Natural killer cell treated with Interleukin-12 subunit alpha and Interleukin-12 subunit beta and Interleukin-15 and Interleukin-18, amount 100 ng/mL, for 72 hours (primary cell): Measurements from ENCODE around the gene CUX1. TPM values are rescaled to one million over a fixed set of nuclear protein-coding genes. Genes with fewer than 3 reads are reported as not detected.
"Not testable (repeated sequence)": the region's sequence is repeated elsewhere in the genome, so short reads cannot be mapped to it uniquely, and the experiment has no call there.

Source experiments
- ATAC-seq, 2 donors: fragments of 150-1000 bp; cut with Tn5 transposase in 1 of 2; sonication (Bioruptor Pico), chemical (Tn5 transposase) in 1 of 2; 2 replicates each; pipeline ENCODE4 v1.10.0; 2021
- DNase-seq: peaks from one replicate; pipeline ENCODE4 v3.0.0; 2022; ENCODE audit warnings: low spot score
- H3K27ac Mint-ChIP-seq, 2 donors: 1 replicate in 1 of 2; 2 replicates in 1 of 2; pipeline ENCODE4 v1.8.0; 2022; ENCODE audit warnings: mixed read lengths in 2 of 2, mild to moderate bottlenecking in 1 of 2, moderate library complexity in 1 of 2
- H3K27me3 Mint-ChIP-seq, 2 donors: 1 replicate in 1 of 2; 2 replicates in 1 of 2; pipeline ENCODE4 v1.8.0; 2022; ENCODE audit warnings: mixed read lengths in 2 of 2
- H3K36me3 Mint-ChIP-seq: one replicate; pipeline ENCODE4 v1.8.0; 2022; ENCODE audit warnings: mixed read lengths
- H3K4me1 Mint-ChIP-seq, 2 donors: 1 replicate in 1 of 2; 2 replicates in 1 of 2; pipeline ENCODE4 v1.8.0; 2022; ENCODE audit warnings: low read depth in 2 of 2, mixed read lengths in 2 of 2, mild to moderate bottlenecking in 1 of 2
- H3K4me3 Mint-ChIP-seq: one replicate; pipeline ENCODE4 v1.8.0; 2022; ENCODE audit warnings: mixed read lengths
- H3K9me3 Mint-ChIP-seq: 2 replicates; pipeline ENCODE4 v1.8.0; 2022; ENCODE audit warnings: mixed read lengths
- total RNA-seq, 2 donors: library from RNA; stranded (reverse); gene quantifications; one replicate each; pipeline ENCODE4 v1.2.3, GENCODE V29; 2022

Gene CUX1
- total RNA-seq, 2 donors from 2014 or later: 25.2 to 28.5 TPM

DNA sequence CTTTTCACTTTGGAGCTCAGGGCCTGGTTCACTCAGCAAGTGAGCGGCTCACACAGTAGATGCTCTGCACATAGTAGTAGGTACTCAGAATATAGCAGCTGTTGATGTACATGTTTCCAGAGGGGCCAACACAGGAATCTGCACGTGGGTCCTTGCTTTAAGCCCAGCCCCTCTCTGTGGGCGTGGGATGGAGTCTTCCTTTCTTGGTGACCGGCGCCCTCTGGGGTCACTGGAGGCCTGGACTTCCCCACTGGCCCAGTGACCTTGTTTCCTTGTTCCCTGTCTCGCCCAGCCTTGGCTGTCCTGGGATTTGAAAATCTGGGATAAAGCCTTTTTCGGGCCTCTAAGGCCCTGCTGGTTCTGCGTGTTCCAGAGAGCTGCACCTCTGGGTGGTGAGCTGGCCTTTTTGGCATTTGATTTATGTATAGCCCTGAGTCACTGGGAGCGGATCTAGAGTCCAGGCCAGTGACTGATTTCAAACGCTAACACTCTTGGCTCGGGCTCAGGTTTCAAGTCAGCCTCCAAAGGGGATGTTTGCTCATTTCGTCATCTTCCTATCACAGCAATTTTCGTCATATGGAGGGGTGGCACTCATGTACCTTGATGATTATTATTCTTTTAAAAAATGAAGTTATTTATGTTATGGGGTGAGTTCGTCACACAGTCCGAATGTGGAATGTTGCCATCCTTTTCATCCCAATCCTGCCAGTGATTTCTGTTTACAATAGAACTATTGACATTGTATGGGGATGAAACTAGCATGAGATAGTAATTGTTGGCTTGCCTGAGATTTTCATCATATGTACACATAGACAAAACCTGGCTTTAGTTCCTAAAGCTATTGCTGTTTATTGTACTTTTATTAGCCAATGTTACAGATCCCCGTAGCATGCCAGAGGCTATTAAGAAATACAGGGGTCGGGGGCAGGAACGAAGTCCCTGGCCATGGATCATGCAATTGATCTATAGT, 65.5 kb downstream of the CUX1 start:
- H3K27ac Mint-ChIP-seq: no peak overlapping the region
- H3K27me3 Mint-ChIP-seq: no peaks in the 10 kb centered on the region
- ATAC-seq: peak in 1 of 2 donors; percentile 28
- H3K4me1 Mint-ChIP-seq: peaks cover 8 to 22% of the 10 kb centered on the region in 2 donors
- no peaks in the 10 kb centered on the region for H3K9me3 Mint-ChIP-seq
- no peak for DNase-seq
- no peak overlapping the region for H3K4me3 Mint-ChIP-seq
- no peaks in the 10 kb centered on the region for H3K36me3 Mint-ChIP-seq

DNA sequence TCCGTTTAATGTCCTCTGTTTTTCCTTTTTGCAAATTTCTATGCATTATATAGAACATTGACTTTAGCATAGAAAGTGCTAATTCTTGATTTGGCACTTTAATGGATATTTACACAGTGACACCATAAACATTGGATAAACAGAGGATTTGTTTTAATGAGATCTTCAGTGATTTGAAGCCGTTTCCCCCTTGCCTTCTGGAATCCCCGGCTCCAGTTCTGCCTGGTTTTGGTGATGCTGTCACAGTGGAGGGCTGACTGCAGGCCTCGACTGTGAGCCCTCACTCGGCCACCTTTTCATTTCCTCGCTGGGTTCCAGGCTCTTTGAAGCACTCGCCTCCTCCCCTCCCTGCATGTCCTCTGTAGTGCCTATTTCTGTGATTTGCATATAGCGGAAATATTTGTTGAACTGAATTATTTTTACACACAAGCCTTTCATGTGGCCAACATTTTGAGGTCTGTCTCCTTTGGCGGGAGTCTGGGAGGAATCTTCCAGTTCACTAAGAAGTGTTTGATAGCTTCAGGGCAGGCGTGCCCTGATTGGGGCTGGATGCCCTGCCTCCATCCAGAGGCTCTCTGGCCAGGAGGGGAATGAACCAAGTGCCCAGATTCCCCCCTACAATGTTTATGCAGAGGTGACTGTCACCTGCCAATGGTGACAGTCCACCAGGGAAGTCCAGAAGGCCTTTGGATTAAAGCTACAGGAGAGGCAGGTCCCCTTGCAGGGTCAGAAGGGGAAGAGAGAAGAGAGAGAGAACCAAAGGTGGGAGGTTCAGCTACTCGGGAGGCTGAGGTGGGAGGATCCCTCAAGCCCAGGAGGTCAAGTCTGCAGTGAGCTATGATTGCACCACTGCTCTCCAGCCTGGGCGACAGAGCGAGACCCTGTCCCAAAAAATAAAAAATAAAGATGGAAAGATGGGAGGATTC, 67.5 kb downstream of the CUX1 start:
- no peaks in the 10 kb centered on the region for H3K9me3 Mint-ChIP-seq
- no peaks in the 10 kb centered on the region for H3K27me3 Mint-ChIP-seq
- H3K4me3 Mint-ChIP-seq: no peak overlapping the region
- no peaks in the 10 kb centered on the region for H3K36me3 Mint-ChIP-seq
- DNase-seq (no peak), ATAC-seq (peak in 1 of 2 donors; percentile 17)
- peaks cover 8 to 25% of the 10 kb centered on the region in 2 donors for H3K4me1 Mint-ChIP-seq
- peak overlapping the region in 1 of 2 donors; percentile 64 for H3K27ac Mint-ChIP-seq

DNA sequence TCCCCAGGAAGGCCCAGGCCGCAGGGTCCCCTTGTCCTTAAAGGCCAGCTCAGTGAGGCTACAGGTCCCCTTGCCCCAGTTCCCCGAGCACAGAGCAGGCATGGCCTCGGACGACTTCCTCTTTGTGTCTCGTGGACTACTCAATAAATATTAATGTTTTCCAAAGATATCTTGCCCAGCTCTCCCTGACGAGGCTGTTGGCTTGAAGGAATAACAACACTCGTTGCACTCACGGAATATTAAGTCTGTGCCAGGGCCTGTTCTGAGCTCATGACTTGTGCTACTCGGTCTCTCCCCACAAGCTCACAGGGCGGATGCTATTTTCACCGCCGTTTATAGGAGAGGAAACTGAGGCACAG, 68.2 kb downstream of the CUX1 start:
- Mint-ChIP-seq H3K27me3 (no peaks in the 10 kb centered on the region), H3K4me1 (peaks cover 9 to 26% of the 10 kb centered on the region in 2 donors), H3K4me3 (no peak overlapping the region), H3K36me3 (no peaks in the 10 kb centered on the region), H3K9me3 (no peaks in the 10 kb centered on the region), H3K27ac (no peak overlapping the region)
- DNase-seq (no peak), ATAC-seq (no peak)

DNA sequence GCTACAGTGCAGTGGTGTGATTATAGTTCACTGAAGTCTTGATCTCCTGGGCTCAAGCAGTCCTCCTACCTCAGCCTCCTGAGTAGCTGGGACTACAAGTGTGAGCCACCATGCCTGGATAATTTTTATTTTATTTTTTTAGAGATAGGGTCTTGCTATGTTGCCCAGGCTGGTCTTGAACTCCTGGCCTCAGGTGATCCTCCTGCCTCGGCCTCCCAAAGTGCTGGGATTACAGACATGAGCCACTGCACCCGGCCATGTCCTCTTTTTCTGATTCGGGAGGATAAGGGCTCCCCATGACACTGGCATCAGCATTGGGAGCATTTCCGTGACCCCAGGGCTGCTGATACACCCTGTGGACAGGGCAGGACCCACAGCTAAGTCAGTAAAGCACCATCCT, 69.9 kb downstream of the CUX1 start:
- H3K27ac Mint-ChIP-seq, H3K27me3 Mint-ChIP-seq, H3K9me3 Mint-ChIP-seq, DNase-seq, H3K36me3 Mint-ChIP-seq, H3K4me3 Mint-ChIP-seq, ATAC-seq: not testable (repeated sequence)
- H3K4me1 Mint-ChIP-seq: peaks cover 13 to 32% of the 10 kb centered on the region in 2 donors

DNA sequence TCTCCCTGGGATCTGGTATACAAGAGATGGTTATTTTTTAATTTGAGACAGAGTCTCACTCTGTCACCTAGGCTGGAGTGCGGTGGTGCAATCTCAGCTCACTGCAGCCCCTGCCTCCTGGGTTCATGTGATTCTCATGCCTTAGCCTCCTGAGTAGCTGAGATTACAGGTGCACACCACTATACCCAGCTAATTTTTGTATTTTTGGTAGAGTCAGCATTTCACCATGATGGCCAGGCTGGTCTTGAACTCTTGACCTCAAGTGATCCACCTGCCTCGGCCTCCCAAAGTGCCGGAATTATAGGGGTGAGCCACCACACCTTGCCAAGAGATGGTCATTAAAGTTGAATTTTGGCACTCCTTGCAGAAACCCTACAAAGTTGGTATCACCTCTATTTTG, 71.1 kb downstream of the CUX1 start:
- not testable (repeated sequence) for ATAC-seq, H3K27ac Mint-ChIP-seq, DNase-seq, H3K27me3 Mint-ChIP-seq, H3K36me3 Mint-ChIP-seq, H3K9me3 Mint-ChIP-seq, H3K4me3 Mint-ChIP-seq
- peaks cover 13 to 32% of the 10 kb centered on the region in 2 donors for H3K4me1 Mint-ChIP-seq

DNA sequence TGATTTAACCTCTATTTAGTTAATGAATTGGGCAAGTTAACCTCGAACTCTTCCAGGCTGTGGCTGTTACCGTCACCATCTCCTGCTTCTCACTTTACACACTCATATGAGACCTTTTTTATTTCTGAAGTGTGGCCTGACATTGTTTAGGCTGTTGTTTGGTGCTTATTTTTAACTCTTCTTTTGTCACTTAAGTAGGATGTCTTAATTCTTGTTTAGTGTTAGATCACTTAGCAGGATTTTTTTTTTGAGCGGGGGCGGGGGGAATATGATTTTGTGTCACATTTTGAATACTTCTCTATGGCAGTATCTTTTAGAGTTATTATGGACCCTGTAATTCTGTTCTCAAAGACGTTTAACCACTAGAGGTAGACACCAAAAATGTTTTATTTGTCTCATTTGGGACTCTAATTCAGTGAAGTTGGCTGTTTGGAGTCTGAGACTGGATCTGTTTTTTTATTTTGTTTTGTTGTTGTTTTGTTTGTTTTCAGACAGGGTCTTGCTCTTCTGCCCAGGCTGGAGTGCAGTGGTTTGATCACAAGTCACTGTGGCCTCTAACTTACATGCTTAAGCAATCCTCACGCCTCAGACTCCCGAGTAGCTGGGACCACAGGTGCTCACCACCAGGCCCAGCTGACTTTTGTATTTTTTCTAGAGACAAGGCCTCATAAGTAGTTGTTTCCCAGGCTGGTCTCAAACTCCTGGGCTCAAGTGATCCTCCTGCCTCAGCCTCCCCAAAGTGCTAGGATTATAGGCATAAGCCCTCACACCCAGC, 73.5 kb downstream of the CUX1 start:
- no peak for ATAC-seq
- no peak overlapping the region for H3K27ac Mint-ChIP-seq
- H3K4me3 Mint-ChIP-seq: no peak overlapping the region
- H3K9me3 Mint-ChIP-seq: no peaks in the 10 kb centered on the region
- peaks cover 6 to 19% of the 10 kb centered on the region in 2 donors for H3K4me1 Mint-ChIP-seq
- DNase-seq: no peak
- H3K36me3 Mint-ChIP-seq: no peaks in the 10 kb centered on the region
- no peaks in the 10 kb centered on the region for H3K27me3 Mint-ChIP-seq

DNA sequence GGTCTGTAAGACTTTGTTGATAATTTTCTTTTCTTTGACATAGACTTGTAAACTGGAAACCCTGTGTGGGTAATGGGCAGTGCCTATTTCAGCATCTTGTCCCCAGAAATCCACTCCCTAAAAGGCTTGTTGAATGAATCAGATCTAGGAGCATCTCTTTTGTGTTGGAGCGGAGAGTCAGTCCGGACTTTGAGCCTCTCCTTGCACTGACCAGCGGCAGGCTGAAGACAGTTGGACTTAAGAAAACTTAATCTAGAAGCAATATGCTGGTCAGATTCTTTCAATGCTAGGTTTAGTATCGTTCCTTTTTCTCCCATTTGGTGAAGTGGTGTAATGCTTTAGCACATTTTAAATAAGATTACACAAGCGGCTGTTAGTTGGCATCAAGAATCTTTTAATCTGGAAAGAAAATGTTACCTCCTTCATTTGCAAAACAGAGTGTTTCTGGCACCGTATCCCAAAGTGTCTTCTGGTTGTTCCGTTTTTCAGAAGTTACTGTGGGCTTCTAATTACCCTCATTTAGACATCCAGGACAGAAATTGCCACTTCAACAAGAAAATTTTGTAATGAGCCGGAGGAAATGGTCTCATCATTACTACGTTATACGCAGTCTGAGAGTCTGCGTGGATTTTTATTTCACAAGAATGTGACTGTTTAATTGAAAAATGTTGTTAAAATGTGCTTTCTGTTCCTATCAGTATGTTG, 74.7 kb downstream of the CUX1 start:
- Mint-ChIP-seq H3K27ac (no peak overlapping the region), H3K4me3 (no peak overlapping the region), H3K27me3 (no peaks in the 10 kb centered on the region), H3K4me1 (peaks cover 6 to 20% of the 10 kb centered on the region in 2 donors), H3K36me3 (no peaks in the 10 kb centered on the region), H3K9me3 (no peaks in the 10 kb centered on the region)
- no peak for ATAC-seq
- no peak for DNase-seq

DNA sequence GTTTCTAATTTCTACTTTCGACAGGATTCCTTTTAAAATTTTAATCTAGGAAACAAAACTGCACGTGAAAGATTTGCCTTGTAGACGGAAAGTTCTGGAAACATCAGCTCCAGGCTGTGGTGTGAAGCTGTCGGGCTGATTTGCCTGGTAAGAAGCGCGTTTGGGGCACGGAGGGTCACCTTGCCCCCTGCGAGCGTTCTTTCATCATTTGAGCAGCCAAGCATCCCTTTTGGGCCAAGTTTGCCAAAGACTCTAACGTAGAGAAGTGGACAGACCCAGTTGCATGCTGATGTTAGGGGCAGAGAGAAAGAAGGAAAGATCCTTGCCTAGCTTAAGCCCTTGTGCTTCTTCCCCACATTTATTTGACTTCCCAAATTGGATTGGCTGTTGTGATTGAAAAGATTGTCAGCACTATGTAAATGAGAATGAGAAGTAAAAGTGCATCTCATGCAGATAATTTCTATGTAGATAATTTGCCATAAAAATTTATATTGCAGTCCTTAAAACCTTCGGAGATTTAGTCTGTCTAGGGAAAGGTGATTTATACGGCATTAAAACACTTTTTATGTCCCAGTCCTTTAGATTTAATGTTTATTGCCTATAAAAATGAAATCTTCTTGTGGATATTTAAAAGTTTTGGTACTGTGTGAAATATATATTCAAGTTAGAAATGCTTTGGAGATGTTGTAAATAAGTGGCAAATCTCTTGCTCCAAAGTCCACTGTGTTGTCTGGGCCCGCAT, 76.1 kb downstream of the CUX1 start:
- Mint-ChIP-seq H3K4me1 (peaks cover 6 to 17% of the 10 kb centered on the region in 2 donors), H3K4me3 (no peak overlapping the region), H3K9me3 (no peaks in the 10 kb centered on the region), H3K27ac (no peak overlapping the region), H3K36me3 (no peaks in the 10 kb centered on the region), H3K27me3 (no peaks in the 10 kb centered on the region)
- ATAC-seq (no peak), DNase-seq (no peak)

DNA sequence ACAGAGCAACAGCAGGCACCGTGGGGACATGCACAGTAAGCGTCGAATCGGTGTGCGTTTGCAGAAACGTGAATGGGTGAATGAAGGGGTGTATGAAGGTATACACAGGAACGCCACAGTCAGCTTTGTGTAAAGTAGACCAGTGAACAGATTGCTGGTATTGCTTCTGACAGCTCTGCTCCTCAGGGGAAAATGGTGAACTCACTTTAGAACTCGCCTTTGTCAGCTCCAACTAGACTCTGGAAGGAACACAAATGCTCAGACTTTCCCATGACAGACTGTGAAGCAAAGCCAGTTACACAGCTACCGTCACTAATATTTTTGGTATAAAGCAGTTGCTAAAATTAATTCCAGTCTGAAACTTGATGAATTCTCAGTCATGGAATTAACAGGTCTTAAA, 78.9 kb downstream of the CUX1 start:
- no peak overlapping the region for H3K4me3 Mint-ChIP-seq
- H3K36me3 Mint-ChIP-seq: no peaks in the 10 kb centered on the region
- no peaks in the 10 kb centered on the region for H3K27me3 Mint-ChIP-seq
- DNase-seq (no peak), ATAC-seq (no peak)
- H3K27ac Mint-ChIP-seq: no peak overlapping the region
- H3K9me3 Mint-ChIP-seq: no peaks in the 10 kb centered on the region
- H3K4me1 Mint-ChIP-seq: peaks cover 12% of the 10 kb centered on the region in 2 donors

DNA sequence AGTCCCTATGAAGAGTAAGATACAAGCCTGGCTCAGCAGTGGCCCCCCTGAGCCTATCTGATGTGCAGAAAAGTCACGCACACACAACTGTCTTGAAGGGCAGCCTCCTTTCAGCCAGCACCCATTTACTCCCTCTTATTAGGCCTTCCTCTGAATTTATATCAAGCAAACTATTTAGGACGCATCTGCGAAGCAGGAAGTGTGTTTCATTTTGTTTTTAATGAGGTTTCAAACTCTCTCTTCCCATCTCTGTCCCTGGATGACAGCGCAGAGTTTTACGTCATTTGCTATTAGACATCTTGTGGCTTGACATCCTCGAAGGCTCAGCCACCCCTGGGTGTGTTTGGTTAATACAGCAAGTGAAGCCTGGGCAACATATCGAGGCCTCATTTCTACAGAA, 79.5 kb downstream of the CUX1 start:
- Mint-ChIP-seq H3K36me3 (no peaks in the 10 kb centered on the region), H3K27me3 (no peaks in the 10 kb centered on the region), H3K9me3 (no peaks in the 10 kb centered on the region), H3K27ac (no peak overlapping the region), H3K4me3 (no peak overlapping the region), H3K4me1 (peaks cover 10 to 12% of the 10 kb centered on the region in 2 donors)
- no peak for DNase-seq
- ATAC-seq: no peak

DNA sequence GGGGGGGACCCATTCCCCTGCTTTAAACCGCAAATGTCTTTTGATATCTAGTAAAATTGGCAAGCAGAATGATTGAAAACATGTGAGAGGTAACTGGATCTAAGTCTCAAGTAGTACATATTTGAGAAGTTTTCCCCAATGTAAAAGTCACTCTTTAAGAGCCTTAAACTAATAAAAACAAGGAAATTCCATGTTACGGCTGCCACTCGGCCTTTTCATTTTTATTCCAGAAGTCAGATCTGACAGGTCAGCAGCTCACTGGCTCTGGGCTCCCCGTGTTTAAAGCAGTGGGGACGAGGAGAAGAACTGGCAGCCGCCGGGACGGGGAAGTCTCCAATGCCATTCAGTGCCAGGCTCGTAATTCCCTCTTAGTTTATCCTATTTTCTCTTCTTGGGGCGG, 80.7 kb downstream of the CUX1 start:
- no peak overlapping the region for H3K4me3 Mint-ChIP-seq
- H3K36me3 Mint-ChIP-seq: no peaks in the 10 kb centered on the region
- DNase-seq (no peak), ATAC-seq (no peak)
- H3K27ac Mint-ChIP-seq: no peak overlapping the region
- no peaks in the 10 kb centered on the region for H3K27me3 Mint-ChIP-seq
- H3K9me3 Mint-ChIP-seq: no peaks in the 10 kb centered on the region
- peaks cover 12 to 18% of the 10 kb centered on the region in 2 donors for H3K4me1 Mint-ChIP-seq

DNA sequence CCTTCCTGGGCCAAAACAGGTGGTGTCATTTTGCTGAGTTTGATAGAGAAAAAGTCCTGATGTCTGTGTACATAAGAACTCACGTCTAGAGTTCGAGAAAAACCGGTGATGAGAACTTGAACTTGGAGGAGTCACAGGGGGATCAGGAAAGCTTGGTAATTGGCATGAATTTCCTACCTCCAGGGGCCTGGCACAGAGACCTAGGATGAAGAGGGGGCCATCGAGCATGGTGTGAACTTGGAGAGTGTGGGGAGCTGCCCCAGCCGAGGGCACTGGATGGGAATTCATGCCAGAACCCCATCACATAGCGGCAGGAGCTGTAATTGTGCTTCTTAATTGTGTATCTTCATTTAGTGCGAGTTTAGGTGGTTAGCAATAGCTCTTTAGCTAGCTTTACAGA, 82.2 kb downstream of the CUX1 start:
- H3K9me3 Mint-ChIP-seq: no peaks in the 10 kb centered on the region

More for the DNA sequence above, 82.2 kb downstream of the CUX1 start:
- no peak overlapping the region for H3K27ac Mint-ChIP-seq
- no peak overlapping the region for H3K4me3 Mint-ChIP-seq
- no peaks in the 10 kb centered on the region for H3K36me3 Mint-ChIP-seq
- ATAC-seq (no peak), DNase-seq (no peak)
- peaks cover 12 to 18% of the 10 kb centered on the region in 2 donors for H3K4me1 Mint-ChIP-seq
- H3K27me3 Mint-ChIP-seq: no peaks in the 10 kb centered on the region
